HFFc6 (cell line): Measurements from ENCODE around the gene PRKCH. TPM values are rescaled to one million over a fixed set of nuclear protein-coding genes. Genes with fewer than 3 reads are reported as not detected.
A peak's percentile ranks its signal among the peaks of the same experiment; 100 is the strongest.

Experiments
- DNase-seq: peaks from one replicate; pipeline ENCODE4 v3.0.0-alpha.2; 2018
- H3K27ac Mint-ChIP-seq: 2 replicates; pipeline ENCODE4 v1.8.0; 2020; ENCODE audit warnings: mild to moderate bottlenecking, mixed read lengths
- H3K27me3 Mint-ChIP-seq: 2 replicates; pipeline ENCODE4 v1.8.0; 2021; ENCODE audit warnings: mild to moderate bottlenecking, moderate library complexity, mixed read lengths; ENCODE audit not compliant: insufficient read depth
- H3K36me3 Mint-ChIP-seq: 2 replicates; pipeline ENCODE4 v1.8.0; 2021; ENCODE audit warnings: low read depth, mixed read lengths
- H3K4me1 Mint-ChIP-seq: 2 replicates; pipeline ENCODE4 v1.8.0; 2020; ENCODE audit warnings: low read depth, mixed read lengths
- H3K4me3 Mint-ChIP-seq: 2 replicates; pipeline ENCODE4 v1.8.0; 2020; ENCODE audit warnings: mild to moderate bottlenecking, moderate library complexity, mixed read lengths
- H3K9me3 Mint-ChIP-seq: 2 replicates; pipeline ENCODE4 v1.8.0; 2020; ENCODE audit warnings: mild to moderate bottlenecking, mixed read lengths
- total RNA-seq, 6 experiments: library from RNA; stranded (reverse); fragmentation: NEBNext Ultra II Directional; extraction: Animal tissue kit (Norgen Biotek cat#: 25700); gene quantifications; 2 replicates in 1 of 6; 3 replicates in 5 of 6; pipeline ENCODE4 v1.2.3, GENCODE V29; 2021
- TF ChIP-seq, protein P1 (sequence below): fragments of 200-600 bp; sonication (generic); IDR thresholded peaks from 2 replicates; pipeline ENCODE4 v1.5.0; 2021; ENCODE audit warnings: antibody characterized with exemption, mild to moderate bottlenecking

Gene PRKCH
- total RNA-seq, 6 experiments from 2014 or later, result 0.17 to 1.2 (median 0.35) TPM

- H3K4me3 Mint-ChIP-seq, result peak overlapping the region; percentile 30
- TF ChIP-seq, protein P1, sequence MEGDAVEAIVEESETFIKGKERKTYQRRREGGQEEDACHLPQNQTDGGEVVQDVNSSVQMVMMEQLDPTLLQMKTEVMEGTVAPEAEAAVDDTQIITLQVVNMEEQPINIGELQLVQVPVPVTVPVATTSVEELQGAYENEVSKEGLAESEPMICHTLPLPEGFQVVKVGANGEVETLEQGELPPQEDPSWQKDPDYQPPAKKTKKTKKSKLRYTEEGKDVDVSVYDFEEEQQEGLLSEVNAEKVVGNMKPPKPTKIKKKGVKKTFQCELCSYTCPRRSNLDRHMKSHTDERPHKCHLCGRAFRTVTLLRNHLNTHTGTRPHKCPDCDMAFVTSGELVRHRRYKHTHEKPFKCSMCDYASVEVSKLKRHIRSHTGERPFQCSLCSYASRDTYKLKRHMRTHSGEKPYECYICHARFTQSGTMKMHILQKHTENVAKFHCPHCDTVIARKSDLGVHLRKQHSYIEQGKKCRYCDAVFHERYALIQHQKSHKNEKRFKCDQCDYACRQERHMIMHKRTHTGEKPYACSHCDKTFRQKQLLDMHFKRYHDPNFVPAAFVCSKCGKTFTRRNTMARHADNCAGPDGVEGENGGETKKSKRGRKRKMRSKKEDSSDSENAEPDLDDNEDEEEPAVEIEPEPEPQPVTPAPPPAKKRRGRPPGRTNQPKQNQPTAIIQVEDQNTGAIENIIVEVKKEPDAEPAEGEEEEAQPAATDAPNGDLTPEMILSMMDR, result no peak
- H3K27me3 Mint-ChIP-seq, result no peaks in the 10 kb centered on the region; the same call in 1 of the 2 replicates
- peak; percentile 72 for DNase-seq
- no peaks in the 10 kb centered on the region for H3K9me3 Mint-ChIP-seq
- H3K4me1 Mint-ChIP-seq, result peaks cover 81% of the 10 kb centered on the region
- H3K27ac Mint-ChIP-seq, result peak overlapping the region; percentile 92
- H3K36me3 Mint-ChIP-seq, result no peaks in the 10 kb centered on the region
Measured at GRCh38 chr14:61555056-61555838, 233.9 kb downstream of the PRKCH start.

- H3K27ac Mint-ChIP-seq, result no peak overlapping the region
- TF ChIP-seq, protein P1, result no peak
- DNase-seq, result no peak
- no peaks in the 10 kb centered on the region for H3K36me3 Mint-ChIP-seq
- H3K4me1 Mint-ChIP-seq, result peaks cover 85% of the 10 kb centered on the region
- no peak overlapping the region for H3K4me3 Mint-ChIP-seq
- no peaks in the 10 kb centered on the region for H3K9me3 Mint-ChIP-seq
- no peaks in the 10 kb centered on the region for H3K27me3 Mint-ChIP-seq
Measured at GRCh38 chr14:61556455-61556854, 235.1 kb downstream of the PRKCH start.

DNA sequence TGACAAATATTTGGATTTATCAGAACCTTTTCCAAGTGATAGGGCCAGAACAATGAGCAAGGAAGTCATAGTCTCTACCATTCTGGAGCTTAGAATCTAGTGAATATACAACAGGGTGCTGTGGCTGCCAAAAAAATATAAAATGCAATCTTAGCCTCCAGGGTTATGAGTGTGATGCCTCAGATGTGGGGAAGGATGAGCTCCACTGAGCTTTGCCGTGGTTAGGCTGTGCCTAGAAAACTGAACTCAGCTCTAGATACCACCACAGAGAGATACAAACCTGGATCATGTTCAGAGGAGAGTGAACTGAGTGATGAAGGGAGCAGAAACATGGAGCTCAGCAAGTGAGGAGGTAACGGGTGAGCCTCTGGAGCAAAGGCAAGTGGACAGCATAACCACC lies 235.9 kb downstream of the PRKCH start:
- no peaks in the 10 kb centered on the region for H3K36me3 Mint-ChIP-seq
- H3K27me3 Mint-ChIP-seq, result no peaks in the 10 kb centered on the region
- DNase-seq, result no peak
- TF ChIP-seq, protein P1, result no peak
- peaks cover 85% of the 10 kb centered on the region for H3K4me1 Mint-ChIP-seq
- no peaks in the 10 kb centered on the region for H3K9me3 Mint-ChIP-seq
- H3K4me3 Mint-ChIP-seq, result no peak overlapping the region
- no peak overlapping the region for H3K27ac Mint-ChIP-seq

DNA sequence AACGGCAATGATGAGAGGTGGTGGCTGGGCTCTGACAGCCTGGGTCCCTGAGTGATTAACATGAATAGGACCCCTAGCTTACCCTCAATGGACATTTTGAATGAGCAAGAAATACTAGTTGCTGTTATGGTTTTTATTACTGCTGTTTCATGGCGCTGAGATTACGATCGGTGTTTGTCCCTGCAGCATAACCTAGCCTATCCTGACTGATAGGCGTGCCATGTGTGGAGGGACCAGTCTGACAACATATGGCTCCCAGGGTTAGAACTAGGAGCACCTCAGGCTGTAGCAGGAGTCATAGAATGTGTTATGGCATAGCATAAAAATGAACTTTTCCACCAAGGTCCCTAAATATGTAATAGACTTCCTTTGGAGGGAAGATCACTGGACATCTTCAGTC lies 236.5 kb downstream of the PRKCH start:
- TF ChIP-seq, protein P1, result no peak
- DNase-seq, result no peak
- Mint-ChIP-seq H3K4me1 (peaks cover 85% of the 10 kb centered on the region), H3K27ac (no peak overlapping the region), H3K4me3 (no peak overlapping the region), H3K27me3 (no peaks in the 10 kb centered on the region), H3K9me3 (no peaks in the 10 kb centered on the region), H3K36me3 (no peaks in the 10 kb centered on the region)

GRCh38 chr14:61558271-61558670 lies 236.9 kb downstream of the PRKCH start:
- H3K4me1 Mint-ChIP-seq, result peaks cover 85% of the 10 kb centered on the region
- TF ChIP-seq, protein P1, result no peak
- H3K9me3 Mint-ChIP-seq, result no peaks in the 10 kb centered on the region
- no peak for DNase-seq
- no peaks in the 10 kb centered on the region for H3K27me3 Mint-ChIP-seq
- H3K36me3 Mint-ChIP-seq, result no peaks in the 10 kb centered on the region
- H3K4me3 Mint-ChIP-seq, result no peak overlapping the region
- no peak overlapping the region for H3K27ac Mint-ChIP-seq
